ENCODE measurements around the gene CALN1.

Gene CALN1

DNA sequence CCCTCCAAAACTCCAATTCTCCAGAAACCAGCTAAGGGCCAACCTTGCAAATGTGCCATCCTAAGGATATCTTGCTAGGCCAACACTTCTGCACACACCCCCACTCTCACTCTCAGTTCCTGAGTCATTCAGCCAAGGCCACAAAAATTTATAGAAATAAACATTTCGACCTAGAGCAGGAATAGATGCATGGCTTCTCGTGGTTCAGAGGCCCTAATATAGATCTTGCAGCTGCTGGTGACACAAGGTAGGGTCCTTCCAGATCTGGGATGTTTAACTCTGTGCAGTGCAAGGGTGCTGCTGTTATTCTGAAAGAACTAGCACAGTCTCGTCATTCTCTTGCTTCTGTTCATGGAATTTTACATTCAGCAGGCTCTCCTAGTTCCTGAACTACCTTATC is 369.3 kb downstream of the CALN1 start:
- no peaks in the 10 kb centered on the region for H3K4me1 Mint-ChIP-seq
- H3K9me3 Mint-ChIP-seq, result peaks cover 0 to 7% of the 10 kb centered on the region in 2 donors
- no peak overlapping the region for H3K27ac Mint-ChIP-seq
- H3K4me3 Mint-ChIP-seq, result no peak overlapping the region
- DNase-seq (no peak), ATAC-seq (replicated peaks) (peak in 1 of 2 donors; percentile 27)
- no peaks in the 10 kb centered on the region for H3K36me3 Mint-ChIP-seq
- H3K27me3 Mint-ChIP-seq, result no peaks in the 10 kb centered on the region

DNA sequence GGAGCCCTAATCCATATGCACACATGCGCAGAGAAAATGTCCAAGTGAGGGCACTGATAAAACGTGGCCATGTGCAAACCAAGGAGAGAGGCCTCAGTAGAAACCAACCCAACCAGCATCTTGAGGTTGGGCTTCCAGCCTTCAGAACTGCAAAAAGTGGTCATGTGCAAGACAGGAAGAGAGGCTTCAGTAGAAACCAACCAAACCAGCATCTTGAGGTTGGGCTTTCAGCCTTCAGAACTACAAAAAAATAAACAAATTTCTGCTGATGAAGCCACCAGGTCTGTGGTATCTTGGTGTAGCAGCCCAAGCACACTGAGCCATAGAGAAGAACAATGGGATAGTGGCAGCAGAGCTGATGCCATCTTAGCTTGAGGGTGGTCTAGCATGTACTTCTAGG is 371.5 kb downstream of the CALN1 start:
- Mint-ChIP-seq H3K9me3 (peaks cover 7 to 15% of the 10 kb centered on the region in 2 donors), H3K4me1 (peaks cover 0 to under 1% of the 10 kb centered on the region in 2 donors), H3K27ac (no peak overlapping the region), H3K4me3 (no peak overlapping the region), H3K36me3 (no peaks in the 10 kb centered on the region), H3K27me3 (no peaks in the 10 kb centered on the region)
- no peak for DNase-seq
- ATAC-seq (replicated peaks), result no peak

DNA sequence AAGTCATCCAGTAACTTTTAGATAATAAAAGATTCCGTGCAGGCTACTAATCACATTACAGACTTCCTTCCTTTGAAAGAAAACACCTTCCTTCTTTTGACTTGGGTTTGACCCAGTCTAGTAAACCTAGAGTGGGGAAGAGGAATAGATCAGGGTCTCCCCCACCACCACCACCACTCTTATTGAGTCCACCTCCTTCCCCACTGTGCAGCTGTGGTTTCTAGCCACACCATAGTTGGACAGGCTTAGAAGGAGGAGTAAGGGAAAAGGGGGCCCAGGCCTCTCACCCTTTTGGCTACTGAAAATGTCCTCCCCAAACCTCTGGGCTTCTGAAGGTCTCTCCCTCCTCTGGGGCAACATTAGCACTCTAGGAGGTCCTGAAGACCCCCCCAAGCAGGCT is 372.7 kb downstream of the CALN1 start:
- H3K4me3 Mint-ChIP-seq, result no peak overlapping the region
- peaks cover 0 to 7% of the 10 kb centered on the region in 2 donors for H3K4me1 Mint-ChIP-seq
- H3K36me3 Mint-ChIP-seq, result no peaks in the 10 kb centered on the region
- peaks cover 7 to 18% of the 10 kb centered on the region in 2 donors for H3K9me3 Mint-ChIP-seq
- DNase-seq, result no peak
- ATAC-seq (replicated peaks), result no peak
- H3K27me3 Mint-ChIP-seq, result no peaks in the 10 kb centered on the region
- no peak overlapping the region for H3K27ac Mint-ChIP-seq

DNA sequence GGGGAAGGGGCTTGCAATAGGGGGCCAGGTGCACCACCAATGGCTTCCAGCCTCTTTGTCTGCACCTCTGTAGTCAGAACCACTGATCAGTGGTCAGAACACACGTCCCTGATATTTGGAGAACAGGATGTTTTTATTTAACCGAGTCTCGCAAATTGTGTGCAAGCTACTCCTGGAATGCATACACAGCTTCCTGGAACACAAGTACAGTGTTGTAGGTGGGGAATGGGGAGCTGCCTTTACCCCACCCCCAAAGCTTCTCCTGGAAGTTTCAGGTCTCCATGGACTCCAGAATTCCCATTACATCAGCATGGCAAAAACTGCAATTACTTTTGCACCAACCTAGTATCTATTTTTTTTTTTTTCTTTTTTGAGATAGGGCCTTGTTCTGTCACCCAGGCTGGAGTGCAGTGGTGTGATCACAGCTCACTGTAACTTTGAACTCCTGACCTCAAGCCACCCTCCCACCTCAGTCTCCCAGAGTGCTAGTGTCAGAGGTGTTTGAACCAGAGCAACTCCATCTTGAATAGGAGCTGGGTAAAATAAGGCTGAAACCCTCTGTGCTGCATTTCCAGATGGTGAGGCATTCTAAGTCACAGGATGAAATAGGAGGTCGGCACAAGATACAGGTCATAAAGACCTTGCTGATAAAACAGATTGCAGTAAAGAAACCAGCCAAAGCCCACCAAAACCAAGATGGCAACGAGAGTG is 374.0 kb downstream of the CALN1 start:
- peaks cover 0 to 7% of the 10 kb centered on the region in 2 donors for H3K4me1 Mint-ChIP-seq
- H3K27ac Mint-ChIP-seq, result no peak overlapping the region
- ATAC-seq (replicated peaks) (no peak), DNase-seq (no peak)
- peaks cover 11 to 18% of the 10 kb centered on the region in 2 donors for H3K9me3 Mint-ChIP-seq
- H3K4me3 Mint-ChIP-seq, result no peak overlapping the region
- no peaks in the 10 kb centered on the region for H3K36me3 Mint-ChIP-seq
- H3K27me3 Mint-ChIP-seq, result no peaks in the 10 kb centered on the region

DNA sequence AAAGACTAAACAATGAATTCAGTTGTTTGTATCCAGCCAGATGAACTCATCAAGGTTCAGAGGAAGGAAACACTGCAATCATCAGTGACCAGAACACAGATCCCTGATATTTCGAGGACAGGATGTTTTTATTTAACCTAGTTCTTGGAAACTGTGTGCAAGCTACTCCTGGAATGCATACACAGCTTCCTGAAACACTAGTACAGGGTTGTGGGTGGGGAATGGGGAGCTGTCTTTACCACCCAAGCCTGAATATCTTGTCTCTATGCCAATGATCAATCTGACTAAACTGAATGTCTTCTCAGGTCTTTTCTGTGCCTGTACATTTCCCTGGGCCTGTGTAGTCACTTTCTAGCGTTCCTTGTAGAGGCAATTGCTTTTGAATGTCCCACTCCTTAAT is 374.6 kb downstream of the CALN1 start:
- DNase-seq (no peak), ATAC-seq (replicated peaks) (no peak)
- Mint-ChIP-seq H3K9me3 (peaks cover 11 to 18% of the 10 kb centered on the region in 2 donors), H3K27ac (no peak overlapping the region), H3K27me3 (no peaks in the 10 kb centered on the region), H3K4me3 (no peak overlapping the region), H3K4me1 (peaks cover 0 to 7% of the 10 kb centered on the region in 2 donors), H3K36me3 (no peaks in the 10 kb centered on the region)

DNA sequence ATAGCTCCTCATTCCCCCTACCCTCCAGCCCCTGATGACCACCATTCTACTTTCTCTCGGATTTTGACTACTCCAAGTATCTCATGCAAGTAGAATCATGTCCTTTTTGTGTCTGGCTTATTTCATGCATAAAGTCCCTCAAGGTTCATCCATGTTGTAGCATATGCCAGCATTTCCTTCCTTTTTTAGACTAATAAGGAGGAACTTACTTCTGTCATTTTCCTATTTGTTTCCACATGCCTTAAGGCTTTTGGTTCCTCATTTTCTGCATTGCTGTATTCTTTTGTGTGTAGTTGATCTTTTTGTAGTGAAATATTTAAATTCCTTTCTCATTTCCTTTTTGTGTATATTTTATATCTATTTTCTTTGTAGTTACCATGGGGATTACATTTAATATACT is 376.9 kb downstream of the CALN1 start:
- DNase-seq (no peak), ATAC-seq (replicated peaks) (no peak)
- no peak overlapping the region for H3K4me3 Mint-ChIP-seq
- H3K27me3 Mint-ChIP-seq, result no peaks in the 10 kb centered on the region
- H3K36me3 Mint-ChIP-seq, result no peaks in the 10 kb centered on the region
- peaks cover 11 to 14% of the 10 kb centered on the region in 2 donors for H3K9me3 Mint-ChIP-seq
- H3K27ac Mint-ChIP-seq, result no peak overlapping the region
- peaks cover 0 to 7% of the 10 kb centered on the region in 2 donors for H3K4me1 Mint-ChIP-seq

DNA sequence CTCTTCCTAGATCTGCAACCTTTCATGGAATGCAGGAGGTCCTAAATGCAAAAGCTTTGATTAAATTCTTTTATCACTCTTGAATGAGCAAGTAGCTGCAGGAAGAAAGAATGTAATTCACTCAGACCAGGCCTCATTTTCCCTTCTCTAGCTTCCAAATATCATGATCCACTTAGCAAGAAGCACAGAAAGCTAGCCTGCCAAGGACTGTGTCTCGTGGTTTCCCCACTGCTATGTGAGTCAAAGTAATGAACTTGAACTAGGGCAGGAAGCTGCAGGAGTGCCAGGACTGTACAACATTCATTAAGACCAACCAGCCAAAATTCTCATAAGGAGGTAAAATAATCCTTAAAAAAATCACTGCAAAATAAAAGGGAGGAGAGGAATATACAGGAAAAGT is 379.2 kb downstream of the CALN1 start:
- Mint-ChIP-seq H3K36me3 (no peaks in the 10 kb centered on the region), H3K27ac (no peak overlapping the region), H3K27me3 (no peaks in the 10 kb centered on the region), H3K9me3 (peaks cover 11 to 15% of the 10 kb centered on the region in 2 donors), H3K4me1 (peaks cover 0 to 7% of the 10 kb centered on the region in 2 donors), H3K4me3 (no peak overlapping the region)
- DNase-seq (no peak), ATAC-seq (replicated peaks) (no peak)

DNA sequence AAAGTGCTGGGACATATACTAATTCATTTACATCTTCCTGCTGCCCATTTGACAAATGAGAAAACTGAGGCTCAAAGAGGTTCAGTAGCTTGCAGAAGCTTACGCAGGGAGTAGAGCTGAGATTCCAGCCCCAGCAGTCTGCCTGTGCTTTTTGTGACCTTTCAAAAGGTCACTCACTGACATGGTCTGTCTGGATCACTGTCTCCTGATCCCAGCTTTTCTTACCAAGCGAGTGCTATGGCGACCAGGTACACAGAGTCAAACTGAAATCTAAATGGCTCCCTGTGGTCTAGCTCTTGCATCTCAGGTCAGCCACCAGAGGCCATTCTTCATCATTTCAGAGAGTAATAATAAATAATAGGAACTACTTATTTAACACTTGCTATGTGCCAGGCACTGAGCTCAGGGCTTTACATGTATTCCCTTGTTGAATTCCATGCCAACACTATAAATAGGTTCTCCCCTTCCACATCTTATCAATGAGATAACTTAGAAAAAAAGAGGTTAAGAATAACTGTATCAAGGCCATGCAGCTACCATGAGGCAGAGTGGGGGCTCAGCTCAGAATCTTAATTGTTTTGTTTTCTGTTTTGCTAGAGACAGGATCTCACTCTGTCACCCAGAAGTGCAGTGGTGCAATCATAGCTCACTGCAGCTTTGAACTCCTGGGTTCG is 381.0 kb downstream of the CALN1 start:
- H3K4me1 Mint-ChIP-seq, result peaks cover 0 to 7% of the 10 kb centered on the region in 2 donors
- no peak for ATAC-seq (replicated peaks)
- H3K27me3 Mint-ChIP-seq, result no peaks in the 10 kb centered on the region
- H3K4me3 Mint-ChIP-seq, result no peak overlapping the region
- H3K27ac Mint-ChIP-seq, result no peak overlapping the region
- H3K36me3 Mint-ChIP-seq, result no peaks in the 10 kb centered on the region
- peaks cover 7 to 10% of the 10 kb centered on the region in 2 donors for H3K9me3 Mint-ChIP-seq
- DNase-seq, result no peak

DNA sequence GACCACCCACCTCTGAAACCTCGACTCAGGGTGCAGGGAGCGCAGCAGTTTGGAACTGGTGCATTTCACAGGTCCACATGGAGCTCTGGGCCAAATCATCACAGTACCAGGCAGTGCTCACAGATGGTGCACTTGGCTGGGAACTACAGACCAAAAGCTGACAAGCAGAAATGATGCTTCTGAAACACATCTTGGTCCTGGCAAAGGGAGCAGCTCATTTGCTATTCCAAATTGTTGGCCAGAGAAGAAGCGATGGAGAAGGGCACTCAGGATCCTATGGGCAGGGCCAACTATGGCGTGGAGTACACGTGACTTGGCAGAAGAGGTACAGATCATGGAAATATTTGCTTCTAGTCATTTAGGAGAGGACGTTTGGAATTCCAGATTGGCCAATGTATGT is 383.9 kb downstream of the CALN1 start:
- Mint-ChIP-seq H3K4me1 (no peaks in the 10 kb centered on the region), H3K4me3 (no peak overlapping the region), H3K27ac (no peak overlapping the region), H3K36me3 (no peaks in the 10 kb centered on the region), H3K27me3 (no peaks in the 10 kb centered on the region), H3K9me3 (peaks cover 0 to 1% of the 10 kb centered on the region in 2 donors)
- ATAC-seq (replicated peaks), result no peak
- DNase-seq, result no peak

DNA sequence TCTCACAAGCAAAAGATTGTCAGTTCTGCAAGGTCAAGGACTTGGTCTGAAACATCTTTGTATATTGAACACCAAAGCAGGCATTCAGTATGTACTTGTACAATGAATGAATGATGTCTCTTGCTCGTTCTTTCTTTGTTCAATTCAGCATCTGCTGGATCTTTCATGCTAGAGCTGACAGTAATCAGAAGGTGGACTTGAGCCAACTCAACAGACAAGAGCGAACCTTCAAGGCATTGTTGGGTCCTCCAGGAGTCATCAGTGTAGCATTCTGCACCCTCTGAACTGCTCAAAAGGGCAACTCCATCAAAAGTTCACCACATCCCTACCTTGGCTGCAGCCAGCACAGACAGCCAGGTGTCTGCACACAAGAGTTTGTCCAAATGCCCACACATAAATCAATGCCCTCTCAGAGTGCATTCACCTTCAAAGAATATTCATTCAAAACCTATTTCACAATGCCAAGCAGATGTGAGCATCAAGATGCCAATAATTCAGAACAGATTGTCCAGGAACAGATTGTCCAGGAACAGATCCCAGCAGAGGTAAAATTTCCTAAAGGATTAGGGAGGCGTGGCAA is 386.7 kb downstream of the CALN1 start:
- Mint-ChIP-seq H3K9me3 (peaks cover 1 to 5% of the 10 kb centered on the region in 2 donors), H3K4me3 (no peak overlapping the region), H3K27me3 (no peaks in the 10 kb centered on the region), H3K36me3 (no peaks in the 10 kb centered on the region), H3K4me1 (no peaks in the 10 kb centered on the region), H3K27ac (no peak overlapping the region)
- DNase-seq (no peak), ATAC-seq (replicated peaks) (no peak)

DNA sequence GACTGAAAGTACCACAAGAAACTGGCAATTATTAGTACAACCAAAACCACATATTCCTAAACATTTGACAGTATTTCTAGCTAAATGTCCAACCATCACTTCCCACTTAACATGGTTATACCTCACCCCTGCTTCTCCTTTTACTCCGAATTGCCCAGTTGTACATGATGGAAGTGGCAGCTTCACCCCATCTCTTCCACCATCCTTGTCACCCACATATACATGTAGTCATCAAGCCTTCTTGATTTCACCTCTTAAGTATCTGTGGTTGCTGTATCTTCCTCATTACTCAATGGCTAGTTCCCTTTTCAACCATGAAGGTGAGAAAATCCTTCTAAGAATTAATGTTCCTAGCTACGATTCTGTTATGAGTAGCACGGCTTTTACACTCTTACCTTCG is 388.2 kb downstream of the CALN1 start:
- ATAC-seq (replicated peaks) (no peak), DNase-seq (no peak)
- H3K27ac Mint-ChIP-seq, result no peak overlapping the region
- H3K36me3 Mint-ChIP-seq, result no peaks in the 10 kb centered on the region
- H3K27me3 Mint-ChIP-seq, result no peaks in the 10 kb centered on the region
- H3K9me3 Mint-ChIP-seq, result peaks cover 0 to 5% of the 10 kb centered on the region in 2 donors
- no peak overlapping the region for H3K4me3 Mint-ChIP-seq
- no peaks in the 10 kb centered on the region for H3K4me1 Mint-ChIP-seq

DNA sequence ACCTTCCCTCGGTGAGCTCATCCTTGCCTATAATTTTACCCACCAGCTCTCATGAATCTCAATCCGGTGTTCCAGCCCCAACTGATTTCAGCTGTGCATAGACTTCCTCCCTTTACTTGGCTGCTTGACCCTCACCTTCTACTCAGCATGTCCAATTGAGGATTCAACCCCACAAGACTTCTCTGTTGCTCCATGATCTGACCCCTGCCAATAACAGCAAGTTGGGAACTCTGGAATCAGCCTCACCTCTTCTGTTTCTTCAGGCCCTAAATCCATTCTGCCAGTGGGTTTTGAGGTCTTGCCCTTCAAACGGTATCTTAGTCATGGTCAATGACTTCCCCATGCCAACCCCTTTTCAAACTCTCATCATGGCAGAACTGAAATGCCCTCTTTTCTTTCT is 390.4 kb downstream of the CALN1 start:
- no peak overlapping the region for H3K27ac Mint-ChIP-seq
- H3K4me1 Mint-ChIP-seq, result no peaks in the 10 kb centered on the region
- no peaks in the 10 kb centered on the region for H3K36me3 Mint-ChIP-seq
- H3K27me3 Mint-ChIP-seq, result no peaks in the 10 kb centered on the region
- peaks cover 0 to 5% of the 10 kb centered on the region in 2 donors for H3K9me3 Mint-ChIP-seq
- no peak overlapping the region for H3K4me3 Mint-ChIP-seq
- ATAC-seq (replicated peaks), result no peak
- DNase-seq, result no peak

DNA sequence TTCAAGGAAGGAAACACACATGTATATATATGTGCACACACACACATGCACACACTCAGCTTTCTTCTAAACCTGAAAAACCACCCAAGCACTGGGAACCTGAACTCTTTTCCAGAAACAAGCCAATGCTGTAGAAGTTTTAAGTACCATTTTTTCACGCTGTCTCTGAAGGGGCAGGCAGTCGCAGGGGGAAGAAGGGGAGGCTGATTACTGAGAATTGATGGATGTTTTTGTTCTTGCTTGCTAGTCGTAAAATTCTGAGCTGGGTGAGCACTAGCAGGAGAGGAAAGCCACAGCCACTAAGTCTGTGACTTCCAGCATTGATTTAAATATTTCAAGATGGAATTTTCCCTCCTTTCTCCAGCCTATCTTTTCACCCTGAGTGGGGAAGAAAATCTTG is 391.8 kb downstream of the CALN1 start:
- ATAC-seq (replicated peaks) (no peak), DNase-seq (no peak)
- peaks cover 0 to 5% of the 10 kb centered on the region in 2 donors for H3K9me3 Mint-ChIP-seq
- no peaks in the 10 kb centered on the region for H3K27me3 Mint-ChIP-seq
- no peaks in the 10 kb centered on the region for H3K36me3 Mint-ChIP-seq
- no peaks in the 10 kb centered on the region for H3K4me1 Mint-ChIP-seq
- H3K4me3 Mint-ChIP-seq, result no peak overlapping the region
- H3K27ac Mint-ChIP-seq, result no peak overlapping the region

DNA sequence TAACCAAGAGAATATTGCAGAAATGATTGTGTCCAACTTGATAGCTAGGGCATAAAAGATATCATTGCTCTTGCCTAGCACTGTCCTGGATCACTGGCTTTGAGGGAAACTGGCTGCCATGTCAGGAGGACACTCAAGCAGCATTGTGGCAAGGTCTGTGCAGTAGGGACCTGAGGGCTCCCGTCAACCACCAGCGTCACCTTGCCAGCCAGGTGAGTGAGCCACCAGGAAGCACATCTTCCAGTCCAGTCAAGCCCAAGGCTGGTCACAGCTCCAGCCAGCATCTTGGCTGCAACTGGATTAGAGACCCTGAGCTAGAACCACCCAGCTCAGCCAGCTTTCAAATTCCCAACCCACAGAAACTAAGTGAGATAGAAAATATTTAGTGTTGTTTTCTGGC is 392.7 kb downstream of the CALN1 start:
- Mint-ChIP-seq H3K9me3 (peaks cover 0 to 5% of the 10 kb centered on the region in 2 donors), H3K4me3 (no peak overlapping the region), H3K36me3 (no peaks in the 10 kb centered on the region), H3K27ac (no peak overlapping the region), H3K27me3 (no peaks in the 10 kb centered on the region), H3K4me1 (no peaks in the 10 kb centered on the region)
- no peak for DNase-seq
- ATAC-seq (replicated peaks), result no peak

DNA sequence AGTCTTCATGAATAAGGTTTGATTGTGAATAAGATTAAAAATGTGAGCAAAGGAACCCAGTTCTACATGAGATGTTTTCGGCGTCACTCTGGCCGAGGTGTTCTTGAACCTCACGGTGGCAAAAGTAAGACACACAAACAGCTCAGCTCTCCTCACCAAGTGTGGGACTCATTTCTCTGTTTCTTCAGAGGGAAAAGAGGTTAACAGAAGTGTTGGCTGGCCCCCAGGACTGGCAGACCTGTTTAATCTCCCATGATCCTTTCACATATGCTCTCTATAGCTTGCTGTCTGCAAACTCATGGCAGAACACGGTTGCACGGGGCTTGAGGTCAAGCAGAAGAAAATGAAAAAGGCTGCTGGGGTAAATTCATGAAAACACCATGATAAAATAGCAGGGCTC is 394.4 kb downstream of the CALN1 start:
- Mint-ChIP-seq H3K27me3 (no peaks in the 10 kb centered on the region), H3K27ac (no peak overlapping the region), H3K4me3 (no peak overlapping the region), H3K4me1 (no peaks in the 10 kb centered on the region), H3K9me3 (peaks cover 0 to 5% of the 10 kb centered on the region in 2 donors), H3K36me3 (no peaks in the 10 kb centered on the region)
- ATAC-seq (replicated peaks) (no peak), DNase-seq (no peak)
